GM18873 (cell line): ENCODE data around the gene SLC6A6.
"Not testable (repeated sequence)": the region's sequence is repeated elsewhere in the genome, so short reads cannot be mapped to it uniquely, and the experiment has no call there.

Experiments
- ATAC-seq: cut with Tn5 transposase; IDR thresholded peaks from one replicate; pipeline ENCODE4 v1.9.1; 2021; ENCODE audit warnings: mild to moderate bottlenecking, moderate library complexity, moderate number of reproducible peaks; ENCODE audit not compliant: unreplicated experiment, low FRiP score

The SLC6A6 gene

GRCh38 chr3:14513566-14514322 is 111.3 kb downstream of the SLC6A6 start:
- no peak for ATAC-seq

GRCh38 chr3:14514323-14514720 is 111.9 kb downstream of the SLC6A6 start:
- no peak for ATAC-seq

GRCh38 chr3:14515526-14515925 is 113.1 kb downstream of the SLC6A6 start:
- ATAC-seq, result not testable (repeated sequence)

DNA sequence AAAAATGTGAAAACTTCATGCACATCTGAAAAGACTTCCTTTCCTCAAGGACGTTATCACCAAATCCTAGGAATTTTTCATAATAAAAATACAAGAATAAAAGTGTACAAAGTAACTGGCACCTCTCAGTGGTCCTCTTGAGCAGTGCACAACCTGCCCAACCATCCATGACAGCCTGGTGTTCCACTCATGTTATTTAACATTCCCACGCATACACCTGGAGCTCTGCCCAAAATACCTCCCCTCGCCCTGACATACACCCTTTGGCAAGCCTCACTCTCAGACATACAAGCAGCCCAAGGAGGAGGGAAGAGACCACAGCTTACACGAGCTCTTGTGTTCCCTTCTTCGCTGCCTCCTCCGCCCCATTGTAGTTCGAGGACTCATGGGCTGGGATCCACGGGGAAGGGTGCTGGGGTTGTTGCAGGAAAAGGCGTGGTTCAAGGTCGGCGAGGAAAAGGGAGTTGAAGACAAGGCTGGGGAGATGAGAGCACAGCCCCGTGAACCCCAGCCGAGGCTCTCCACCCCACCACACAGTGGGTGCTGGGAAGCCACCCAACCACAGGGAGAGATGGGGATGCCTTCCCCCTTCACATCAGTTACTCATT is 114.4 kb downstream of the SLC6A6 start:
- ATAC-seq, result no peak

DNA sequence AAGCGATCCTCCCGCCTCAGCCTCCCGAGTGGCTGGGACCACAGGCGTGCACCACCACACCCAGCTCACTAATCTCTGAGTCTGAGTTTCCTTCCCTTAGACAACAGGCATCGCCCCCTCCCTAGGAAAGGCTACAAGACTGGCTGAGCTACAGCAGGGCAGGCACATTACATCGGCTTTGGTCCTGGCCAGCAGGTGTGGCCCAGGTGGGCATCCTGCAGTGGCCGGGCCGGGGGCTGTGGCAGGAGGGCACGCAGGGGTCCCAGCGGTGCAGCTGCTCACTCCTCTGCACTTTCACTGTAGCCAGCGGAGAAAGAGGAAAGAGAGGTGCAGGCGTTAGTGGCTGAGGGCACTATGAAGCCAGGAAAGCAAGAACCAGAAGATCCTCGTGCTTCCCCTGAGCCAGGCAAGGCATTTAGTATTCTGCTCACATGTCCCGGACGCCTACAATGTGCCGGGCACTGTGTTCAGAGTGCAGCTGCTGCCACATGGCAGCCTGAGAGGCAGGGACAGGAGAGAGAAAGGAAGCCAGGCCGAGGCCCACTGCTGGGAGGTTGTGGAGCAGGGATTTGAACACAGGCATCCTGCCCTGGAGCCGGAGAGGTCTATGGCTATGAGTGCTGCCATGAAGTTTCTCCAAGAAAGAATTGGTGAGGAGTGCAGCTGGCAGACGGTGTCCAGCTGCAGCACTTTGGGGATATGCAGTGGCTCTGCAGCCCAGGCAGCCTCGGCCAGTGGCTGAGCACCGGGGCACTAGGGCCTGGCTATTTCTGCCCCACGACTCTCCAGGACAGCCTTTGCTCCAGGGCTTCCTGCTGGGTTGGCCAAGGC is 115.4 kb downstream of the SLC6A6 start:
- no peak for ATAC-seq

DNA sequence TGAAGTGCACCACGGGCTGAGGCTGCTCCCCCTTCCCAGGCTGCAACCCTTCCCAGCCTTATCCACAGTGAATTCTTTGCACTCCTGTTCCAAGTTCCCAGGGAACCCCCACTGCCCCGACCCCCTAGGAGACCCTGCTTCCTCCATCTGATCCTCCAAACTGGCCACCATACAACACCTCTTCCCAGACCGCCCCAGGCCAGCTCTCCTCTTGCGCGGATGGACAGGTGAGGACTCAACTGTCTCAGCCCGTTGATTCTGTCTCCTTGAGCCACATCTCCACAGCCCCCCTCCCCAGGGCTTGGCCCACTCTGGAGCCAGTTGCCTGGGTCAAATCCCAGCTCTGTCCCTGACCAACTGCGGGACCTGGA is 116.0 kb downstream of the SLC6A6 start:
- ATAC-seq, result no peak

- no peak for ATAC-seq
These were observed 116.5 kb downstream of the SLC6A6 start for GRCh38 chr3:14518893-14519292.

GRCh38 chr3:14519406-14519805 is 117.0 kb downstream of the SLC6A6 start:
- ATAC-seq, result no peak

- ATAC-seq, result no peak
These were observed 117.7 kb downstream of the SLC6A6 start for GRCh38 chr3:14520149-14520548.

DNA sequence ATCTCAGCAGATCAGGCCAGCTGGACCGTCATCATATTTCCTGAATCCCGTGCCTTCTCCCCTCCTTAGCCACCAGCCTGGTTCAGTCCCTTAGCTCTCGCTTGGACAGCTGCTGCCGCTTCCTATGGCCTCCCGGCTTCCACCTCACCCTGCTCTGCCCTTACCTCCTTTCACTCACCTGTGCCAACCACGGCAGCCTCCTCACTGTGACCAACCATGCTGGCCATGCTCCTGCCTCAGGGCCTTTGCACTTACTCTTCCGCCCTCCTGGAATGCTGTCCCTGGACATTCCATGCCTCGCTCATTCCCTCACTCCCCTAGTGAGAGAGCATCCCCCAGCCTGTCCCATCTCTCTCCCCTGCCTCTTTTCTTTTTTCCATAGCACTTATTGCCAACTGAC is 118.6 kb downstream of the SLC6A6 start:
- ATAC-seq, result no peak

- ATAC-seq, result no peak
These were observed 119.2 kb downstream of the SLC6A6 start for GRCh38 chr3:14521611-14522010.

- no peak for ATAC-seq
These were observed 119.8 kb downstream of the SLC6A6 start for GRCh38 chr3:14522129-14522691.

DNA sequence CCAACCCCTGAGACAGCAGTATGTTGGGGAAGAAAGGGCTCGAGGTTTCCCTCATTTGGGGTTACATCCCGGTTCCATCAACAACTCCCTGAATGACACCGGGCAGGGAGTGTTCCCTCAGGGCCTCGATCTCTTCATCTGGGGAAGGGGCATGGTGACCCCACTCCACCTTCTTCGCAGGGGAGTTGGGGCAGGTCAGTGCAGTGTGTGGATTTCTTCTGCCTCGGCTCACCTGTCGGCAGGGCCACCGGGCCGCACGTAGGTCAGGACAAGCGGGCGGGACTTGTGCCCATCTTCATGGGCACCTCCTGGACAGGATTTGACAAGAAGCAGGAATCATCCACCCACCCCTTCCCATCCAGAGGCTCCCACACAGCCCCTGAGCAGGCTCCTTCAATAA is 120.4 kb downstream of the SLC6A6 start:
- no peak for ATAC-seq

DNA sequence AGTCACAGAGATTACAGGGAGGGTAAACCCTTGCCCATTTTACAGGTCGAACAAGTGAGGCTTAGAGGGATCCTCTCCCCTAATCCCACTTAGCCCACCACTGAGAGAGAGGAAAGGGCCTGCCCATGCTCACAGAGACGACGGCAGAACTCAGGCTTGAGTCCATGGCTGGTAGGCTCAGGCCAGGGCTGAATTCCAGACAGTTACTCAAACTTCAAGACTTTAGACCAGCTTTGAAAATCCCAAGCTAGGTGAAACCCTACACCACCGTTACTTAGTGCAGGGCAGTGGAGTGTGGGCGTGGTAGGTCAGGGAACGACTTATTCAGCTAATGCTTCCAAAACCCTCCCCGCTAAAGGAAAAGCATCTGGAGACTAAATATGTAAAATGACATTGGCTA is 121.4 kb downstream of the SLC6A6 start:
- no peak for ATAC-seq

DNA sequence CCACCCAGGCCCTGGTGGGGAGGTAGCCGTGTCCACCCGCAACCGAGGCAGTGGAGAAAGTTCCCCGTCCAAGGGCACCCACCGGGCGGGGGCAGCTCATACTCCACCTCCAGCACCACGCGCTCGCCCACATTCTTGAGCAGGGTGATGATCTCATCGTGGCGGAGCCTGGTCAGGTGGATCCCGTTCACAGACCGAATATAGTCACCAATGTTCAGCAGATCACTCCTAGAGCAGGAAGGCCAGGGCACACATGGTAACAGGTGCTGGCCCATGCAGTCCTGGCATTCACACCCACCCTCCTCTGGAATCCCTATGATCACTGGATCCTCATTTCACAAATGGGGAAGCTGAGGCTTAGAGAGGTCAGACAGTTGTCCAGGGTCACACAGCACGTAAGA is 121.9 kb downstream of the SLC6A6 start:
- no peak for ATAC-seq

DNA sequence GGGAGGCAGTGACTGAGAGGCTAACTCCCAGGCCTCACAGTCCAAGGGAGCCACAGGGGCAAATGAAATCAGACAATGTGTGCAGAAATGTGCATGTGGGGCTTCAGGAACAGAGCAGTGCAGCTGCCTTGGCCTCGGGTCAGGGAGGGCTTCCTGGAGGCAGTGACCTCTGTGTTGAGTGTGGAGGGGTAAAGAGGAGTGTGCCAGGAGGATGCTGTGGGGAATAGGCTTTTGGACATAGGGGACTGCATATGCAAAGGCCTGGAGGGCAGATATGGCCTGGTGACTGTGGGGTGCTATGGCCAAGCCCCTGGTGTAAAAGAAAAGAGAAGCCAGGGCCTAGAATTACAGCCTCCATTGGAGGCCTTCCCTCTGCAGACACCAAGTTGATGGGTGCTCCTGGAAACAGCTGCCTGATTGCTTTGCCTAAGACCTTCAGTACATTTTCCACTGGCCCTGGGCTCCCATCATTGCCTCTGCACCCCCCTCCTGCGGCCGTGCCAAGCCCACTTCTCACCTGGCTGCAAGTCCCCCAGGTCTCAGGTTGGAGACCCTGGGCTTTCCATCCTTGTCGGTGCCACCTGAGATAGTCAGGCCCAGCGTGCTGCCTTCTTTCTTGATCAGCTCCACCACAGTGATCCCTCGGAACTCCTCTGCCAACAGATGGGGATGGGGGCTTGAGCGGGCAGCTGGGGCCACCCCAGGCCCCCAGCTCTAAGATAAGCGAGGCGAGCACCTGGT is 122.7 kb downstream of the SLC6A6 start:
- no peak for ATAC-seq

DNA sequence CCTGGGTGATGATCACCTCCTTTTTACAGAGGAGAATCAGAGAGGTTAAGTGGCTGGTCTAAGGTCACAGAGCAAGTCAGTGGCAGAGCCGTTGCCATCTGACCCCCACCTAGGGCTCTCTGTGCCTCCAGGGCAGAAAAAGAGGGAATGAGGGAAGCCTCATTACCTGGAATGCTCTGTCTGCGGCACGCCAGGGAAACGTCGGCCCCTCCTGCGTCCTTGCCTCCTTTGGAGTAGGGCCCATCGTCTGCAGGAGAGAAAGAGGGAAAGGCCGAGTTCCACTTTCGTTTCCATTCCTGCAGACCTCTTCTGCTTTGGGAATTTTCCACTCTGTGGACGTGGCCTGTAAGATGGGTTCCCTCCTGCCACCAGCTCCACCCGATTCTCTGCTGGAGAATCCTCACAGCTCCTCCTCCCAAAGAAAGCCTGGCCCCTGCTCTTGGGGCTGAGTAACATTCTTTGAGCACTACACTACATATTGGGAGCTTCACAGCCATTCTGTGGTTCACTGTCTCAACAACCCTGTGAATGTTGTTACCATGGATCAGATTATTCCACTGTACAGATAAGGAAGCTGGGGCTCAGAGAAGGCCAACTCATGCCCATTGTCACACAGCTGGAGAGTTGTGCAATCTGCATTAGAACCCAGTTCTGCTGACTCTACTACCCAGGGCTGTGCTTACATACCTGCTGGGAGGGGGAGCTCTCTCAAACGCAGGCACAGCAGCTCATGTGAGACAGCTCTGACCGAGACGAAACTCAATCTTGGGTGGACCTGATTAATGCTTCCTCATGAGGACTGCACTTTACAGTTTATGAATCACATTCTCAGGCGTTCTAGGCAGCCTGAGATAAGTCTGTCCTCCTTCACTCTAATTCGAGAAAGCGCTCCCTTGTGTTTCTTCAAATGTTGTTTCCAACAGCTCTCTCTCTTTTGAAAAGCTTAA is 123.6 kb downstream of the SLC6A6 start:
- no peak for ATAC-seq

GRCh38 chr3:14528081-14528480 is 125.7 kb downstream of the SLC6A6 start:
- ATAC-seq, result no peak

- no peak for ATAC-seq
These were observed 129.5 kb downstream of the SLC6A6 start for GRCh38 chr3:14531856-14532395.
